HepG2 (cell line): Measurements from ENCODE around the gene IL3.

Experiments used
- CTCF ChIP-seq: sonication (generic); formaldehyde crosslinking; IDR thresholded peaks from 2 replicates; pipeline ENCODE4 v1.5.0; 2020; ENCODE audit warnings: mild to moderate bottlenecking, missing genetic modification reagents, moderate library complexity
- EEA1 ChIP-seq: sonication (generic); formaldehyde crosslinking; IDR thresholded peaks from 2 replicates; pipeline ENCODE4 v1.5.1; 2020; ENCODE audit warnings: mild to moderate bottlenecking, missing genetic modification reagents, borderline replicate concordance
- POLR2A ChIP-seq, 2 experiments: IDR thresholded peaks; 2 replicates each; pipeline ENCODE4 v1.6.1; 2011; ENCODE audit warnings: low read depth in 2 of 2, low read length in 2 of 2, mild to moderate bottlenecking in 1 of 2, moderate library complexity in 1 of 2; ENCODE audit not compliant: insufficient read depth in 1 of 2
- ZKSCAN8 ChIP-seq: IDR thresholded peaks from 2 replicates; pipeline ENCODE4 v1.6.1; 2016; ENCODE audit warnings: borderline replicate concordance, missing genetic modification reagents, missing compliant biosample characterization

DNA sequence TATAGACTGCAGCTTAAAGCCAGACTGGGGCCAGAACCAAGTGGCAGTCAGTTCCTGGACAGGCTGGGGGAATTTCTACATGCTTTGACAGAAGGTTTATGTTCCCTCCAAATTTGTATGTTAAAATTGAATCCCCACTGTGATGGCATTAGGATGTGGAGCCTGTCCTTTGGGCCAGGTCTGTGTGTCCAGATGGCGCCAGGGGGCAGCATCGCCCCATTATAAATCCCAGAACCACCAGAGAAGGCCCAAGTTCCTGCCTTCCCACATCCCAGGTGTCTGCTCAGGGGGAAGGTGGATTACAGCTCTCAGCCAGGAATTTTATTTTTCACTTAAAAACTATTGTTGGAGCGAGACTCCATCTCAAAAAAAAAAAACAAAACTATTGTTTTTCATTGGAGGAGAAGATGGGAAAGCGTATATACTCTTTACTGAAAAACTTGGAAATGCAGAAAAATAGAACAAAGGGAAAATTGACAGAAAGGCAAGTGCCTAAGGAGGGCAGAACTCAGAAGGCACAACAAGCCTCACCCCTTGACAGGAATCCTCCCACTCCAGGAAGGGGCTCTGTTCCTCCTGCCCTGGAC is 5.0 kb downstream of the IL3 start:
- peak; percentile 74 for TF ChIP-seq CTCF (CRISPR knock-in tag)
- TF ChIP-seq EEA1 = no peak
- TF ChIP-seq POLR2A (IDR thresholded peaks at IDR 0.05; ENCODE audit: insufficient read depth in 1 of 2, low read depth in 2 of 2, low read length in 2 of 2) = no peak
- no peak for TF ChIP-seq ZKSCAN8 (CRISPR knock-in tag)
